ENCODE results near the gene LIM2.

GRCh38 chr19:51431124-51431523 is 43.4 kb upstream of the LIM2 start:
- TF ChIP-seq CTCF (conservative IDR thresholded peaks at IDR 0.05; ENCODE audit: low read depth in 2 of 2): no peak
- TF ChIP-seq EZH2 (IDR thresholded peaks at IDR 0.05; ENCODE audit: low read depth, unreplicated experiment): no peak
- no peak for TF ChIP-seq POLR2AphosphoS5 (IDR thresholded peaks at IDR 0.05; ENCODE audit: low read depth)
- no peak for TF ChIP-seq CREB1 (CRISPR knock-in tag; IDR thresholded peaks at IDR 0.05; ENCODE audit: low read depth)
- no peak for TF ChIP-seq ZNF462 (CRISPR knock-in tag; IDR thresholded peaks at IDR 0.05)
- TF ChIP-seq REST (IDR thresholded peaks at IDR 0.05; ENCODE audit: unreplicated experiment): no peak
- TF ChIP-seq JUNB (IDR thresholded peaks at IDR 0.05; ENCODE audit: unreplicated experiment): no peak
- TF ChIP-seq EZH2phosphoT487 (IDR thresholded peaks at IDR 0.05; ENCODE audit: unreplicated experiment): no peak
